ENCODE results near the gene PCDHA2. TPM values are rescaled to one million over a fixed set of nuclear protein-coding genes. Genes with fewer than 3 reads are reported as not detected.
"Not testable (repeated sequence)": the region's sequence is repeated elsewhere in the genome, so short reads cannot be mapped to it uniquely, and the experiment has no call there.

Gene PCDHA2
- polyA plus RNA-seq (ENCODE audit: insufficient read length) = 0.09 TPM

- no peak for DNase-seq (ENCODE audit: low read depth)
These were observed at the start of gene PCDHA2 for GRCh38 chr5:140794595-140795258. Gene PCDHA2, plus strand, starts transcription at chr5:140794852.

- DNase-seq (ENCODE audit: low read depth) = no peak
These were observed 41.1 kb upstream of the PCDHA2 start for GRCh38 chr5:140753561-140753960.

- DNase-seq (ENCODE audit: low read depth) = no peak
These were observed 30.3 kb upstream of the PCDHA2 start for GRCh38 chr5:140764177-140764973.

GRCh38 chr5:140767444-140767843 lies 27.2 kb upstream of the PCDHA2 start:
- DNase-seq (ENCODE audit: low read depth) = no peak

GRCh38 chr5:140780512-140780911 lies 14.1 kb upstream of the PCDHA2 start:
- DNase-seq (ENCODE audit: low read depth) = no peak

GRCh38 chr5:140785905-140786686 lies 8.6 kb upstream of the PCDHA2 start, which contains the start of gene PCDHA1:
Gene PCDHA1, plus strand, starts transcription at chr5:140786140.
- DNase-seq (ENCODE audit: low read depth) = no peak

DNA sequence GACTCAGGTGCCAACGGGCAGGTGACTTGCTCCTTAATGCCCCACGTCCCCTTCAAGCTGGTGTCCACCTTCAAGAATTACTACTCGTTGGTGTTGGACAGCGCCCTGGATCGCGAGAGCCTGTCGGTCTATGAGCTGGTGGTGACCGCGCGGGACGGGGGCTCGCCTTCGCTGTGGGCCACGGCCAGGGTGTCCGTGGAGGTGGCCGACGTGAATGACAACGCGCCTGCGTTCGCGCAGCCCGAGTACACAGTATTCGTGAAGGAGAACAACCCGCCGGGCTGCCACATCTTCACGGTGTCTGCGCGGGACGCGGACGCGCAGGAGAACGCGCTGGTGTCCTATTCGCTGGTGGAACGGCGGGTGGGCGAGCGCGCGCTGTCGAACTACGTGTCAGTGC lies 7.2 kb upstream of the PCDHA2 start:
- not testable (repeated sequence) for DNase-seq (ENCODE audit: low read depth)

- DNase-seq (ENCODE audit: low read depth) = not testable (repeated sequence)
These were observed 6.7 kb upstream of the PCDHA2 start for GRCh38 chr5:140787849-140788504.

DNA sequence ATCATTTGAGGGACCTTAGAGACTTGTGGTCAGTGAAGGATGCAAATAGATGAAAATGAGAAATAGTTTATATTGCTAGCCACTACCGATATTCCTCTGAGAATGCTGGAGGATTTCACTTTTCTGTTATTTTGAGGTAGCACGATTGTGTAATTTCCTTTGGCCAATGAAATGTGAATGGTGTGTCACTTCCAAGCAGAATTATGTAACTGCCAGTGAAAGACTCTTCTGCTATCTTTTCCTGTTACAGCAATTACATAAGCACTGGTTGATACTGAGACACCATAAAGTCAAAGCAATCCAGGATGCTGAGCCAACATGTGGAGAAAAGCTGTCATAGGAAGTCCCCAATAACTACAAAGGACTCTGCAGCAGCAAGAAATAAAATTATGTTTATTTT lies 3.6 kb upstream of the PCDHA2 start:
- DNase-seq (ENCODE audit: low read depth) = no peak

GRCh38 chr5:140795259-140795641 lies 598 bp downstream of the PCDHA2 start:
- no peak for DNase-seq (ENCODE audit: low read depth)

GRCh38 chr5:140796072-140796717 lies 1.5 kb downstream of the PCDHA2 start:
- DNase-seq (ENCODE audit: low read depth) = not testable (repeated sequence)

- no peak for DNase-seq (ENCODE audit: low read depth)
These were observed 2.1 kb downstream of the PCDHA2 start for GRCh38 chr5:140796718-140797095.

- DNase-seq (ENCODE audit: low read depth) = no peak
These were observed 6.3 kb downstream of the PCDHA2 start, which contains the start of gene PCDHA3 for GRCh38 chr5:140800816-140801493. Gene PCDHA3, plus strand, starts transcription at chr5:140801057.

DNA sequence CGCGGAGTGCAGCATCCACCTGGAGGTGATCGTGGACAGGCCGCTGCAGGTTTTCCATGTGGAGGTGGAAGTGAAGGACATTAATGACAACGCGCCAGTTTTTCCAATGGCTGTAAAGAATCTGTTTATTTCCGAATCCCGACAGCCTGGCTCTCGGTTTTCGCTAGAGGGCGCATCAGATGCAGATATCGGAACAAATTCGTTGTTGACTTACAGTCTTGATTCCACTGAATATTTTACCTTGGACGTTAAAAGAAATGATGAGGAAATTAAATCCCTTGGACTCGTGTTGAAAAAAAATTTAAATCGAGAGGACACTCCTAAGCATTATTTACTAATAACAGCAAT lies 6.8 kb downstream of the PCDHA2 start:
- no peak for DNase-seq (ENCODE audit: low read depth)

DNA sequence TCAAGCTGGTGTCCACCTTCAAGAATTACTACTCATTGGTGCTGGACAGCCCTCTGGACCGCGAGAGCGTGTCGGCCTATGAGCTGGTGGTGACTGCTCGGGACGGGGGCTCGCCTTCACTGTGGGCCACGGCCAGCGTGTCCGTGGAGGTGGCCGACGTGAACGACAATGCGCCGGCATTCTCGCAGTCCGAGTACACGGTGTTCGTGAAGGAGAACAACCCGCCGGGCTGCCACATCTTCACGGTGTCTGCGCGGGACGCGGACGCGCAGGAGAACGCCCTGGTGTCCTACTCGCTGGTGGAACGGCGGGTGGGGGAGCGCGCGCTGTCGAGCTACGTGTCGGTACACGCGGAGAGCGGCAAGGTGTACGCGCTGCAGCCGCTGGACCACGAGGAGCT lies 7.7 kb downstream of the PCDHA2 start:
- DNase-seq (ENCODE audit: low read depth) = not testable (repeated sequence)

DNA sequence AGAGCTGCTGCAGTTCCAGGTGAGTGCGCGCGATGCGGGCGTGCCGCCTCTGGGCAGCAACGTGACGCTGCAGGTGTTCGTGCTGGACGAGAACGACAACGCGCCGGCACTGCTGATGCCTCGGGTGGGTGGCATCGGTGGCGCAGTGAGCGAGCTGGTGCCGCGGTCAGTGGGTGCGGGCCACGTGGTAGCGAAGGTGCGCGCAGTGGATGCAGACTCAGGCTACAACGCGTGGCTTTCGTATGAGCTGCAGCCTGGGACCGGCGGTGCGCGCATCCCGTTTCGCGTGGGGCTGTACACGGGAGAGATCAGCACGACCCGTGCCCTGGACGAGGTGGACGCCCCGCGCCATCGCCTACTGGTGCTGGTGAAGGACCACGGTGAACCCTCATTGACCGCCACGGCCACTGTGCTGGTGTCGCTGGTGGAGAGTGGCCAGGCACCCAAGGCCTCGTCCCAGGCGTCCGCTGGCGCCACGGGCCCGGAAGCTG lies 8.2 kb downstream of the PCDHA2 start:
- DNase-seq (ENCODE audit: low read depth) = no peak

DNA sequence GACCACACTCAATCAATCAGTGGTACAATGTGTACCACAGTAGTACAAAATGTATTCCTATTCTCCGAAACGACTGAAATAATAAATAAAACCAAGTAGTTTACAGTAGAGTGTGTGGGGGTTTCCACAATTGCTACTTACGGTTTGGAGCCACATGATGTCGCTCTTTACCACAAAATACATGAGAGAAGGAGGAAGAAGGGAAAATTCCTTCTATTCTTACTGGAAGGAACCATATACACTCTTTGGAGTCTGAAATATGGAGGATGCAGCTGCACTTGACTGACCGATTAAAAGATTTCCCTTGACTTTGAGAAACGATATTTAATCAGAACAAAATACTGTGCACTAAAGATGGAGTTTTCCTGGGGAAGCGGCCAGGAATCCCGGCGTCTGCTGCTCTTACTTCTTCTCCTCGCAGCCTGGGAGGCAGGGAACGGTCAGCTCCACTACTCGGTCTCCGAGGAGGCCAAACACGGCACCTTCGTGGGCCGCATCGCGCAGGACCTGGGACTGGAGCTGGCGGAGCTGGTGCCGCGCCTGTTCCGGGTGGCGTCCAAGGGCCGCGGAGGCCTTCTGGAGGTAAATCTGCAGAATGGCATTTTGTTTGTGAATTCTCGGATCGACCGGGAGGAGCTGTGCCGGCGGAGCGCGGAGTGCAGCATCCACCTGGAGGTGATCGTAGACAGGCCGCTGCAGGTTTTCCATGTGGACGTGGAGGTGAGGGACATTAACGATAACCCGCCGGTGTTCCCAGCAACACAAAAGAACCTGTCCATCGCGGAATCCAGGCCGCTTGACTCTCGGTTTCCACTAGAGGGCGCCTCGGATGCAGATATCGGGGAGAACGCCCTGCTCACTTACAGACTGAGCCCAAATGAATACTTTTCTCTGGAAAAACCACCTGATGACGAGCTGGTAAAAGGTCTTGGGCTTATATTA lies 12.5 kb downstream of the PCDHA2 start, which contains the start of gene PCDHA4:
PCDHA4 (plus strand) TSS at position 235 of the 942 bp plus-strand sequence.
- DNase-seq (ENCODE audit: low read depth) = no peak

DNA sequence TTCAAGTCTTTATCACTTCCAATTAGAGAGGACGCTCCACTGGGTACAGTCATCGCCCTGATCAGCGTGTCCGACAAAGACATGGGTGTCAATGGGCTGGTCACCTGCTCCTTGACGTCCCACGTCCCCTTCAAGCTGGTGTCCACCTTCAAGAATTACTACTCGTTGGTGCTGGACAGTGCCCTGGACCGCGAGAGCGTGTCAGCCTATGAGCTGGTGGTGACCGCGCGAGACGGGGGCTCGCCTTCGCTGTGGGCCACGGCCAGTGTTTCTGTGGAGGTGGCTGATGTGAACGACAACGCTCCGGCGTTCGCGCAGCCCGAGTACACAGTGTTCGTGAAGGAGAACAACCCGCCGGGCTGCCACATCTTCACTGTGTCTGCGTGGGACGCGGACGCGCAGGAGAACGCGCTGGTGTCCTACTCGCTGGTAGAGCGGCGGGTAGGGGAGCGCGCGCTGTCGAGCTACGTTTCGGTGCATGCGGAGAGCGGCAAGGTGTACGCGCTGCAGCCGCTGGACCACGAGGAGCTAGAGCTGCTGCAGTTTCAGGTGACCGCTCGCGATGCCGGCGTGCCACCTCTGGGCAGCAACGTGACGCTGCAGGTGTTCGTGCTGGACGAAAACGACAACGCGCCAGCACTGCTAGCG lies 13.7 kb downstream of the PCDHA2 start:
- DNase-seq (ENCODE audit: low read depth) = not testable (repeated sequence)

DNA sequence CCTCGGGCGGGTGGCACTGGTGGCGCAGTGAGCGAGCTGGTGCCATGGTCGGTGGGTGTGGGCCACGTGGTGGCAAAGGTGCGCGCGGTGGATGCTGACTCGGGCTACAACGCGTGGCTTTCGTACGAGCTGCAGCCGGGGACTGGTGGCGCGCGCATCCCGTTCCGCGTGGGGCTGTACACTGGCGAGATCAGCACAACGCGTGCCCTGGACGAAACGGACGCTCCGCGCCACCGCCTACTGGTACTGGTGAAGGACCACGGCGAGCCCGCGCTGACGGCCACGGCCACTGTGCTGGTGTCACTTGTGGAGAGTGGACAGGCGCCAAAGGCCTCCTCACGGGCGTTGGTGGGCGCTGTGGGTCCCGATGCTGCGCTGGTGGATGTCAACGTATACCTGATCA lies 14.2 kb downstream of the PCDHA2 start:
- DNase-seq (ENCODE audit: low read depth) = no peak

All from forelimb muscle (tissue), 1 donor.